Measurements from ENCODE around the gene RAB7B. TPM values are rescaled to one million over a fixed set of nuclear protein-coding genes. Genes with fewer than 3 reads are reported as not detected.

RAB7B gene
- total RNA-seq, 2 experiments from 2014 or later: not detected

- no peak overlapping the region for H3K27ac Mint-ChIP-seq
- H3K27me3 Mint-ChIP-seq: no peaks in the 10 kb centered on the region
- peaks cover 4% of the 10 kb centered on the region for H3K9me3 Mint-ChIP-seq
- H3K4me1 Mint-ChIP-seq: no peaks in the 10 kb centered on the region
- no peaks in the 10 kb centered on the region for H3K36me3 Mint-ChIP-seq (ENCODE audit: low read depth)
- no peak for DNase-seq
- ChIA-PET POLR2A (interaction anchor here (0.7 kb wide), 1 partner anchor 204 kb away, joined by 5 read pairs; no protein-coding TSS in a partner anchor), CTCF (interaction anchor here (1.0 to 3.3 kb wide), 4 partner anchors 9 to 327 kb away, joined by 3 to 21 read pairs (median 8); no protein-coding TSS in a partner anchor)
- no peak overlapping the region for H3K4me3 Mint-ChIP-seq
Measured at GRCh38 chr1:205986292-205986691, 16.9 kb downstream of the RAB7B start.

- no peak for DNase-seq
- H3K27ac Mint-ChIP-seq: no peak overlapping the region
- H3K4me1 Mint-ChIP-seq: no peaks in the 10 kb centered on the region
- no peak overlapping the region for H3K4me3 Mint-ChIP-seq
- no peaks in the 10 kb centered on the region for H3K27me3 Mint-ChIP-seq
- ChIA-PET CTCF (interaction anchor here (1.0 to 3.3 kb wide), 6 partner anchors 8 to 326 kb away, joined by 3 to 21 read pairs (median 4); no protein-coding TSS in a partner anchor), POLR2A (interaction anchor here (0.7 kb wide), 1 partner anchor 203 kb away, joined by 5 read pairs; no protein-coding TSS in a partner anchor)
- H3K9me3 Mint-ChIP-seq: peaks cover 4% of the 10 kb centered on the region
- H3K36me3 Mint-ChIP-seq (ENCODE audit: low read depth): no peaks in the 10 kb centered on the region
Measured at GRCh38 chr1:205985330-205986005, 17.7 kb downstream of the RAB7B start.

- Mint-ChIP-seq H3K27me3 (no peaks in the 10 kb centered on the region), H3K27ac (no peak overlapping the region), H3K9me3 (peaks cover 4% of the 10 kb centered on the region), H3K36me3 (ENCODE audit: low read depth) (no peaks in the 10 kb centered on the region), H3K4me1 (no peaks in the 10 kb centered on the region), H3K4me3 (no peak overlapping the region)
- POLR2A ChIA-PET: no interaction called here
- DNase-seq: peak; percentile 28
- CTCF ChIA-PET: interaction anchor here (0.6 to 1.4 kb wide), 8 partner anchors 23 to 127 kb away, joined by 3 to 4 read pairs (median 3); no protein-coding TSS in a partner anchor
Measured at GRCh38 chr1:205983925-205984725, 19.1 kb downstream of the RAB7B start.

GRCh38 chr1:205981257-205981656 is 21.9 kb downstream of the RAB7B start:
- POLR2A ChIA-PET: no interaction called here
- no peaks in the 10 kb centered on the region for H3K27me3 Mint-ChIP-seq

GRCh38 chr1:205980237-205980870 is 22.8 kb downstream of the RAB7B start:
- ChIA-PET POLR2A (no interaction called here), CTCF (interaction anchor here (1.3 to 4.0 kb wide), 3 partner anchors 15 to 62 kb away, joined by 3 to 73 read pairs (median 5); no protein-coding TSS in a partner anchor)
- no peaks in the 10 kb centered on the region for H3K36me3 Mint-ChIP-seq (ENCODE audit: low read depth)
- peaks cover 4% of the 10 kb centered on the region for H3K9me3 Mint-ChIP-seq
- no peaks in the 10 kb centered on the region for H3K27me3 Mint-ChIP-seq
- H3K27ac Mint-ChIP-seq: no peak overlapping the region
- DNase-seq: no peak
- H3K4me3 Mint-ChIP-seq: no peak overlapping the region
- H3K4me1 Mint-ChIP-seq: no peaks in the 10 kb centered on the region

More at GRCh38 chr1:205981257-205981656, 21.9 kb downstream of the RAB7B start:
- CTCF ChIA-PET: interaction anchor here (2.0 kb wide), 1 partner anchor 16 kb away, joined by 5 read pairs; no protein-coding TSS in a partner anchor
- no peaks in the 10 kb centered on the region for H3K4me1 Mint-ChIP-seq
- H3K9me3 Mint-ChIP-seq: peaks cover 4% of the 10 kb centered on the region
- no peaks in the 10 kb centered on the region for H3K36me3 Mint-ChIP-seq (ENCODE audit: low read depth)
- H3K27ac Mint-ChIP-seq: no peak overlapping the region
- H3K4me3 Mint-ChIP-seq: no peak overlapping the region
- DNase-seq: no peak

- ChIA-PET CTCF (interaction anchor here (1.3 to 4.0 kb wide), 5 partner anchors 14 to 320 kb away, joined by 3 to 73 read pairs (median 29); no protein-coding TSS in a partner anchor), POLR2A (no interaction called here)
- Mint-ChIP-seq H3K4me1 (no peaks in the 10 kb centered on the region), H3K27ac (no peak overlapping the region), H3K27me3 (no peaks in the 10 kb centered on the region), H3K4me3 (no peak overlapping the region), H3K9me3 (peaks cover 12% of the 10 kb centered on the region), H3K36me3 (ENCODE audit: low read depth) (no peaks in the 10 kb centered on the region)
- no peak for DNase-seq
Measured at GRCh38 chr1:205979301-205979700, 23.9 kb downstream of the RAB7B start.

- ChIA-PET CTCF (interaction anchor here (1.9 to 4.0 kb wide), 7 partner anchors 8 to 320 kb away, joined by 7 to 73 read pairs (median 21); no protein-coding TSS in a partner anchor), POLR2A (interaction anchor here (0.6 kb wide), 1 partner anchor 127 kb away, joined by 3 read pairs; no protein-coding TSS in a partner anchor)
- Mint-ChIP-seq H3K36me3 (ENCODE audit: low read depth) (no peaks in the 10 kb centered on the region), H3K4me1 (no peaks in the 10 kb centered on the region), H3K4me3 (no peak overlapping the region), H3K9me3 (peaks cover 17% of the 10 kb centered on the region), H3K27me3 (no peaks in the 10 kb centered on the region), H3K27ac (no peak overlapping the region)
- DNase-seq: no peak
Measured at GRCh38 chr1:205978676-205979075, 24.5 kb downstream of the RAB7B start.

GRCh38 chr1:205977402-205978014 is 25.7 kb downstream of the RAB7B start:
- Mint-ChIP-seq H3K4me3 (no peak overlapping the region), H3K27ac (no peak overlapping the region), H3K9me3 (peaks cover 18% of the 10 kb centered on the region), H3K36me3 (ENCODE audit: low read depth) (no peaks in the 10 kb centered on the region), H3K27me3 (no peaks in the 10 kb centered on the region), H3K4me1 (no peaks in the 10 kb centered on the region)
- ChIA-PET CTCF (interaction anchor here (0.6 to 4.0 kb wide), 37 partner anchors 9 to 453 kb away, joined by 3 to 73 read pairs (median 5); partner anchors contain the start of gene RAB29), POLR2A (interaction anchor here (0.5 to 0.7 kb wide), 2 partner anchors 59 to 1504 kb away, joined by 3 read pairs; no protein-coding TSS in a partner anchor)
- peak; percentile 83 for DNase-seq

- no peak for DNase-seq
- ChIA-PET POLR2A (interaction anchor here (0.7 kb wide), 1 partner anchor 59 kb away, joined by 3 read pairs; no protein-coding TSS in a partner anchor), CTCF (interaction anchor here (0.7 to 4.0 kb wide), 35 partner anchors 9 to 452 kb away, joined by 3 to 73 read pairs (median 5); no protein-coding TSS in a partner anchor)
- H3K4me3 Mint-ChIP-seq: no peak overlapping the region
- no peaks in the 10 kb centered on the region for H3K36me3 Mint-ChIP-seq (ENCODE audit: low read depth)
- H3K27ac Mint-ChIP-seq: no peak overlapping the region
- H3K4me1 Mint-ChIP-seq: no peaks in the 10 kb centered on the region
- H3K9me3 Mint-ChIP-seq: peaks cover 17% of the 10 kb centered on the region
- H3K27me3 Mint-ChIP-seq: no peaks in the 10 kb centered on the region
Measured at GRCh38 chr1:205976708-205977401, 26.3 kb downstream of the RAB7B start.

- CTCF ChIA-PET: interaction anchor here (0.6 to 3.5 kb wide), 2 partner anchors 97 to 184 kb away, joined by 3 to 29 read pairs; no protein-coding TSS in a partner anchor
- Mint-ChIP-seq H3K36me3 (ENCODE audit: low read depth) (no peaks in the 10 kb centered on the region), H3K9me3 (peaks cover 15% of the 10 kb centered on the region), H3K27me3 (no peaks in the 10 kb centered on the region), H3K4me3 (no peak overlapping the region), H3K27ac (no peak overlapping the region), H3K4me1 (no peaks in the 10 kb centered on the region)
- no peak for DNase-seq
- POLR2A ChIA-PET: no interaction called here
Measured at GRCh38 chr1:205976036-205976435, 27.2 kb downstream of the RAB7B start.

GRCh38 chr1:205975387-205975998 is 27.7 kb downstream of the RAB7B start:
- peaks cover 15% of the 10 kb centered on the region for H3K9me3 Mint-ChIP-seq
- no peak overlapping the region for H3K4me3 Mint-ChIP-seq
- ChIA-PET POLR2A (no interaction called here), CTCF (interaction anchor here (0.6 to 3.5 kb wide), 2 partner anchors 97 to 183 kb away, joined by 3 to 29 read pairs; no protein-coding TSS in a partner anchor)
- no peaks in the 10 kb centered on the region for H3K4me1 Mint-ChIP-seq
- no peaks in the 10 kb centered on the region for H3K27me3 Mint-ChIP-seq
- H3K36me3 Mint-ChIP-seq (ENCODE audit: low read depth): no peaks in the 10 kb centered on the region
- no peak overlapping the region for H3K27ac Mint-ChIP-seq
- DNase-seq: no peak
